ENCODE data around the gene SLK.

GRCh38 chr10:103969436-103969835 is 2.5 kb downstream of the SLK start:
- no peak for TF ChIP-seq POLR2A (IDR thresholded peaks at IDR 0.05)
- TF ChIP-seq, protein P1, sequence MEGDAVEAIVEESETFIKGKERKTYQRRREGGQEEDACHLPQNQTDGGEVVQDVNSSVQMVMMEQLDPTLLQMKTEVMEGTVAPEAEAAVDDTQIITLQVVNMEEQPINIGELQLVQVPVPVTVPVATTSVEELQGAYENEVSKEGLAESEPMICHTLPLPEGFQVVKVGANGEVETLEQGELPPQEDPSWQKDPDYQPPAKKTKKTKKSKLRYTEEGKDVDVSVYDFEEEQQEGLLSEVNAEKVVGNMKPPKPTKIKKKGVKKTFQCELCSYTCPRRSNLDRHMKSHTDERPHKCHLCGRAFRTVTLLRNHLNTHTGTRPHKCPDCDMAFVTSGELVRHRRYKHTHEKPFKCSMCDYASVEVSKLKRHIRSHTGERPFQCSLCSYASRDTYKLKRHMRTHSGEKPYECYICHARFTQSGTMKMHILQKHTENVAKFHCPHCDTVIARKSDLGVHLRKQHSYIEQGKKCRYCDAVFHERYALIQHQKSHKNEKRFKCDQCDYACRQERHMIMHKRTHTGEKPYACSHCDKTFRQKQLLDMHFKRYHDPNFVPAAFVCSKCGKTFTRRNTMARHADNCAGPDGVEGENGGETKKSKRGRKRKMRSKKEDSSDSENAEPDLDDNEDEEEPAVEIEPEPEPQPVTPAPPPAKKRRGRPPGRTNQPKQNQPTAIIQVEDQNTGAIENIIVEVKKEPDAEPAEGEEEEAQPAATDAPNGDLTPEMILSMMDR (IDR thresholded peaks at IDR 0.05): no peak
